LNCAP (cell line): Measurements from ENCODE around the gene SLC35E4.

ENCODE experiments used
- TF ChIP-seq, protein P1 (sequence below): fragments of 450-650 bp; IDR thresholded peaks from 2 replicates; pipeline ENCODE4 v1.5.1; 2017; ENCODE audit warnings: mild to moderate bottlenecking

SLC35E4 gene

GRCh38 chr22:30600921-30601320 is 34.7 kb upstream of the SLC35E4 start:
- TF ChIP-seq, protein P1, sequence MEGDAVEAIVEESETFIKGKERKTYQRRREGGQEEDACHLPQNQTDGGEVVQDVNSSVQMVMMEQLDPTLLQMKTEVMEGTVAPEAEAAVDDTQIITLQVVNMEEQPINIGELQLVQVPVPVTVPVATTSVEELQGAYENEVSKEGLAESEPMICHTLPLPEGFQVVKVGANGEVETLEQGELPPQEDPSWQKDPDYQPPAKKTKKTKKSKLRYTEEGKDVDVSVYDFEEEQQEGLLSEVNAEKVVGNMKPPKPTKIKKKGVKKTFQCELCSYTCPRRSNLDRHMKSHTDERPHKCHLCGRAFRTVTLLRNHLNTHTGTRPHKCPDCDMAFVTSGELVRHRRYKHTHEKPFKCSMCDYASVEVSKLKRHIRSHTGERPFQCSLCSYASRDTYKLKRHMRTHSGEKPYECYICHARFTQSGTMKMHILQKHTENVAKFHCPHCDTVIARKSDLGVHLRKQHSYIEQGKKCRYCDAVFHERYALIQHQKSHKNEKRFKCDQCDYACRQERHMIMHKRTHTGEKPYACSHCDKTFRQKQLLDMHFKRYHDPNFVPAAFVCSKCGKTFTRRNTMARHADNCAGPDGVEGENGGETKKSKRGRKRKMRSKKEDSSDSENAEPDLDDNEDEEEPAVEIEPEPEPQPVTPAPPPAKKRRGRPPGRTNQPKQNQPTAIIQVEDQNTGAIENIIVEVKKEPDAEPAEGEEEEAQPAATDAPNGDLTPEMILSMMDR, result no peak

- TF ChIP-seq, protein P1, result no peak
These were observed 34.1 kb upstream of the SLC35E4 start for GRCh38 chr22:30601464-30601863.

DNA sequence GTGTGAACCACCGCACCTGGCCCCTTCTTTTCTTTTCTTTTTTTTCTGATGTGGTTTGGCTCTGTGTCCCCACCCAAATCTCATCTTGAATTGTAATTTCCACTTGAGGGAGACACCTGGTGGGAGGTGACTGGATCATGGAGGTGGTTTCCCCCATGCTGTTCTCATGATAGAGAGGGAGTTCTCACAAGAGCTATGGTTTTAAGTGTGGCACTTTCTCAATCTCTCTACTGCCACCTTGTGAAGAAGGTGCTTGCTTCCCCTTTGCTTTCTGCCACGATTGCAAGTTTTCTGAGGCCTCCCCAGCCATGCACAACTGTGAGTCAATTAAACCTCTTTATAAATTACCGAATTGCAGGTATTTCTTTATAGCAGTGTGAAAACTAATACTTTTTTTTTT is 33.5 kb upstream of the SLC35E4 start:
- TF ChIP-seq, protein P1, result peak; percentile 48

GRCh38 chr22:30603801-30604200 is 31.8 kb upstream of the SLC35E4 start:
- TF ChIP-seq, protein P1, result no peak

GRCh38 chr22:30604723-30605122 is 30.9 kb upstream of the SLC35E4 start:
- TF ChIP-seq, protein P1, result no peak

GRCh38 chr22:30605449-30606110 is 30.0 kb upstream of the SLC35E4 start:
- TF ChIP-seq, protein P1, result peak; percentile 80

DNA sequence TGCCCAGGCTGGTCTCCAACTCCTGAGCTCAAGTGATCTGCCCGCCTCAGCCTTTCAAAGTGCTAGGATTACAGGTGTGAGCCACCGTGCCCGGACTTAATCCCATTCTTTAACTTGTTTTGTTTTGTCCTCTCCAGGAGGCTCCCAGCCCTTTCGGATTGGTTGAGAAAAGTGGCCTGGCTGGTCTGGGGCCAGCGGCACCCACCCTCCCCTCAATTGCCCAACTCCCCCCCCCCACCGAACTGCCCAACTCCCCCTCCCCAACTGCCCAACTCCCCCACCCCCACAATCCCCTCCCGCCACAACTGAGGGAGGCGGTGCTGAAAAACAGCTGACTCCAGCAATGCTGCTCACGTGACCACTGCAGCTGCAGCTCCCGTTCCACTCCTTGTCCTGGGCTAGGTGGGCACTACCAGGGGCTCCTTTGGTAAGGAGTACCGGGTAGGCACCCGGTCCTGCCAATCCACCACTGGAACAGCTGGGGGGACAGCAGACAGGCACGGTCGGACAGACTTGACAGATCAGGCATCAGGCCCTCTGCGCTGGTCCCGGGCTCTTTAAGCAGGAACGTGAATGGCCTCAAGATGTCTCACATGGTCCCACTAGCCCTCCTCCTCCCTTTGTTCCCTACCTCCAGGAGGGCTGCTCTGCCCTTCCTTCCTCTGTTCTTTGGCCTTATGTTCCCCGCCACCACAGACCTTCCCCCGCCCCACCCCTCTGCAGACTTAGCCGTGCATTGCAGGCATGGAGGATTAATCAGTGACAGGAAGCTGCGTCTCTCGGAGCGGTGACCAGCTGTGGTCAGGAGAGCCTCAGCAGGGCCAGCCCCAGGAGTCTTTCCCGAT is 28.9 kb upstream of the SLC35E4 start, which contains the start of gene TCN2:
Gene TCN2 (plus strand): TSS at position 720 of the 845 bp plus-strand sequence. CDS start 158 bp downstream, outside the sequence.
- TF ChIP-seq, protein P1, result no peak
